Mesothelial cell of epicardium (in vitro differentiated cells): ENCODE results near the gene KLHL17. TPM values are rescaled to one million over a fixed set of nuclear protein-coding genes. Genes with fewer than 3 reads are reported as not detected.

Experiments
- DNase-seq, 2 experiments: peaks; one replicate each; pipeline ENCODE4 v3.0.0; 2021; ENCODE audit warnings: low spot score in 2 of 2; ENCODE audit not compliant: unreplicated experiment in 2 of 2
- H3K27ac Mint-ChIP-seq: 2 replicates; pipeline ENCODE4 v1.8.0; 2021; ENCODE audit warnings: mixed read lengths
- H3K27me3 Mint-ChIP-seq: 2 replicates; pipeline ENCODE4 v1.8.0; 2021; ENCODE audit warnings: low read depth, mixed read lengths
- H3K36me3 Mint-ChIP-seq: 2 replicates; pipeline ENCODE4 v1.8.0; 2021; ENCODE audit warnings: mixed read lengths
- H3K4me1 Mint-ChIP-seq: 2 replicates; pipeline ENCODE4 v1.8.0; 2021; ENCODE audit warnings: mixed read lengths
- H3K4me3 Mint-ChIP-seq: 2 replicates; pipeline ENCODE4 v1.8.0; 2021; ENCODE audit warnings: mild to moderate bottlenecking, moderate library complexity, mixed read lengths
- H3K9me3 Mint-ChIP-seq: 2 replicates; pipeline ENCODE4 v1.8.0; 2021; ENCODE audit warnings: mixed read lengths
- CTCF ChIP-seq: fragments of 200-600 bp; sonication (generic); IDR thresholded peaks from one replicate; pipeline ENCODE4 v1.5.0; 2021; ENCODE audit warnings: antibody characterized with exemption; ENCODE audit not compliant: unreplicated experiment
- total RNA-seq: library from RNA; stranded (reverse); gene quantifications from 3 replicates; pipeline ENCODE4 v1.2.1, GENCODE V29; 2021

Gene KLHL17
- total RNA-seq, 1 donor from 2014 or later = 47.0 TPM

- H3K27me3 Mint-ChIP-seq = peaks cover 7% of the 10 kb centered on the region
- no peak for DNase-seq
- peaks cover 6% of the 10 kb centered on the region for H3K36me3 Mint-ChIP-seq
- peak overlapping the region; percentile 82 for H3K27ac Mint-ChIP-seq
- H3K4me3 Mint-ChIP-seq = peak overlapping the region; percentile 45
- peaks cover 9% of the 10 kb centered on the region for H3K4me1 Mint-ChIP-seq
- TF ChIP-seq CTCF = no peak
- peaks cover 3% of the 10 kb centered on the region for H3K9me3 Mint-ChIP-seq
Measured at GRCh38 chr1:978069-978834, 17.9 kb downstream of the KLHL17 start.

GRCh38 chr1:978835-979743, 18.7 kb downstream of the KLHL17 start:
- Mint-ChIP-seq H3K36me3 (peaks cover 3% of the 10 kb centered on the region), H3K27me3 (peaks cover 8% of the 10 kb centered on the region), H3K9me3 (peaks cover 3% of the 10 kb centered on the region), H3K4me1 (peaks cover 9% of the 10 kb centered on the region), H3K27ac (no peak overlapping the region), H3K4me3 (no peak overlapping the region)
- no peak for TF ChIP-seq CTCF
- DNase-seq = no peak

GRCh38 chr1:979744-980072, 19.3 kb downstream of the KLHL17 start:
- peaks cover 3% of the 10 kb centered on the region for H3K9me3 Mint-ChIP-seq
- DNase-seq = no peak
- peaks cover 9% of the 10 kb centered on the region for H3K4me1 Mint-ChIP-seq
- no peak for TF ChIP-seq CTCF
- peaks cover 8% of the 10 kb centered on the region for H3K27me3 Mint-ChIP-seq
- H3K4me3 Mint-ChIP-seq = no peak overlapping the region
- H3K27ac Mint-ChIP-seq = no peak overlapping the region
- peaks cover 3% of the 10 kb centered on the region for H3K36me3 Mint-ChIP-seq

- peaks cover 10% of the 10 kb centered on the region for H3K27me3 Mint-ChIP-seq
- TF ChIP-seq CTCF = no peak
- no peak overlapping the region for H3K27ac Mint-ChIP-seq
- no peak for DNase-seq
- peaks cover 9% of the 10 kb centered on the region for H3K4me1 Mint-ChIP-seq
- H3K36me3 Mint-ChIP-seq = peaks cover 3% of the 10 kb centered on the region
- H3K9me3 Mint-ChIP-seq = peaks cover 3% of the 10 kb centered on the region
- H3K4me3 Mint-ChIP-seq = no peak overlapping the region
Measured at GRCh38 chr1:980137-980571, 19.8 kb downstream of the KLHL17 start.

GRCh38 chr1:980602-981395, 20.4 kb downstream of the KLHL17 start:
- no peak for DNase-seq
- no peak overlapping the region for H3K27ac Mint-ChIP-seq
- H3K36me3 Mint-ChIP-seq = peaks cover 3% of the 10 kb centered on the region
- TF ChIP-seq CTCF = no peak
- H3K4me1 Mint-ChIP-seq = peaks cover 6% of the 10 kb centered on the region
- no peak overlapping the region for H3K4me3 Mint-ChIP-seq
- H3K27me3 Mint-ChIP-seq = peaks cover 15% of the 10 kb centered on the region
- H3K9me3 Mint-ChIP-seq = peaks cover 3% of the 10 kb centered on the region
